Activated CD4-positive, alpha-beta T cell treated with anti-CD3 and anti-CD28 coated beads, Interleukin-2, amount 10 ng/mL, durations not matched to agents 24 days and 14 days (primary cell): Measurements from ENCODE around the gene USP5. TPM values are rescaled to one million over a fixed set of nuclear protein-coding genes. Genes with fewer than 3 reads are reported as not detected.
"Not testable (repeated sequence)": the region's sequence is repeated elsewhere in the genome, so short reads cannot be mapped to it uniquely, and the experiment has no call there.

Source experiments
- DNase-seq: peaks from one replicate; pipeline ENCODE4 v3.0.0; 2022
- H3K27ac Mint-ChIP-seq: one replicate; pipeline ENCODE4 v1.8.0; 2022; ENCODE audit warnings: mild to moderate bottlenecking, mixed read lengths
- H3K27me3 Mint-ChIP-seq: one replicate; pipeline ENCODE4 v1.8.0; 2022; ENCODE audit warnings: mixed read lengths
- H3K36me3 Mint-ChIP-seq: one replicate; pipeline ENCODE4 v1.8.0; 2022; ENCODE audit warnings: low read depth, mild to moderate bottlenecking, mixed read lengths
- H3K4me1 Mint-ChIP-seq: one replicate; pipeline ENCODE4 v1.8.0; 2021; ENCODE audit warnings: mixed read lengths
- H3K4me3 Mint-ChIP-seq: one replicate; pipeline ENCODE4 v1.8.0; 2022; ENCODE audit warnings: mild to moderate bottlenecking, moderate library complexity, mixed read lengths
- H3K9me3 Mint-ChIP-seq: one replicate; pipeline ENCODE4 v1.8.0; 2021; ENCODE audit warnings: mixed read lengths
- intact Hi-C: fragments of 100-400 bp; cut with micrococcal nuclease; formaldehyde crosslinking; loops from one replicate; pipeline ENCODE4 v1.15.1; 2023
- total RNA-seq: library from RNA; stranded (reverse); gene quantifications from 2 replicates; pipeline ENCODE4 v1.2.3, GENCODE V29; 2022

Gene USP5
- total RNA-seq, 1 donor from 2014 or later: 121 TPM

- H3K27ac Mint-ChIP-seq, intact Hi-C loops, DNase-seq, H3K4me3 Mint-ChIP-seq, H3K27me3 Mint-ChIP-seq, H3K9me3 Mint-ChIP-seq: not testable (repeated sequence)
- H3K4me1 Mint-ChIP-seq: peaks cover 11% of the 10 kb centered on the region
- peaks cover 27% of the 10 kb centered on the region for H3K36me3 Mint-ChIP-seq
Observed at GRCh38 chr12:6886206-6886999, 34.5 kb downstream of the USP5 start.

GRCh38 chr12:6887460-6887859, 35.5 kb downstream of the USP5 start:
- DNase-seq: no peak
- H3K36me3 Mint-ChIP-seq: peaks cover 23% of the 10 kb centered on the region
- intact Hi-C loops: no loop called here
- no peak overlapping the region for H3K4me3 Mint-ChIP-seq
- H3K27me3 Mint-ChIP-seq: no peaks in the 10 kb centered on the region
- peaks cover 19% of the 10 kb centered on the region for H3K4me1 Mint-ChIP-seq
- H3K27ac Mint-ChIP-seq: no peak overlapping the region
- H3K9me3 Mint-ChIP-seq: no peaks in the 10 kb centered on the region

DNA sequence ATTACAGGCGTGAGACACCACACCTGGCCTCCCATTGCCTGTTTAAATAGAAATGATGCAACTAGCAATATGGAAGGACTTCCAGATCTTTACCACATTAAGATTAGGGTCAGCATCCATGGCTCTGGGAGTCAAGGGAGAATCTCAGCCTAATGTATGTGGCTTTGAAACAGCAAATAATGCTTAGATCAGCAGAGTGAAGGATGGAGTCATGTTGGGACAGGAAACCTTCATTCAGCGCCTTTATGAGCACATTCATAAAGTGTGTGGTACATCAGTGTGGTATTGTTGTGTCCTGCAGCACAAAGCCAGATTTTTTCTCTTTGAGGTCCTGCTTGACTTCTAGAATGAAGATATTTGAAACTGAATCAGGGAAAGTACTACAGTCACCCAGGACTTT, 36.4 kb downstream of the USP5 start:
- Mint-ChIP-seq H3K36me3 (peaks cover 20% of the 10 kb centered on the region), H3K4me3 (no peak overlapping the region), H3K9me3 (no peaks in the 10 kb centered on the region), H3K4me1 (peaks cover 21% of the 10 kb centered on the region), H3K27ac (peak overlapping the region; percentile 36), H3K27me3 (no peaks in the 10 kb centered on the region)
- intact Hi-C loops: no loop called here
- DNase-seq: no peak

DNA sequence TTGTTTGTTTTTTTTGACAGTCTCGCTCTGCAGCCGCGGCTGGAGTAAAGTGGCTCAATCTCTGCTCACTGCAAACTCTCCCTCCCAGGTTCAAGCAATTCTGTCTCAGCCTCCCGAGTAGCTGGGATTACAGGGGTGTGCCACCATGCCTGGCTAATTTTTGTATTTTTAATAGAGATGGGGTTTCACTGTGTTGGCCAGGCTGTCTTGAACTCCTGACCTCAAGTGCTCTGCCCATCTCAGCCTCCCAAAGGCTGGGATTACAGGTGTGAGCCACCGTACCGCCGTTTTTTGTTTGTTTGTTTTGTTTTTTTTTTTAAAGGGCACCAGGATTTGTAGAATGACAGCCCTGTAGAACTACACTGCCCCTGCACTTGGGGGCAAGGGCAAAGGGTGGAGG, 36.8 kb downstream of the USP5 start:
- H3K27ac Mint-ChIP-seq: not testable (repeated sequence)
- peaks cover 20% of the 10 kb centered on the region for H3K36me3 Mint-ChIP-seq

GRCh38 chr12:6889775-6890573, 38.0 kb downstream of the USP5 start:
- intact Hi-C loops: loop anchor here (2.0 kb wide), 2 partner anchors 55 to 81 kb away; partner anchors contain the start of genes C12orf57, EMG1 and PHB2
- peaks cover 12% of the 10 kb centered on the region for H3K36me3 Mint-ChIP-seq
- peak overlapping the region; percentile 97 for H3K27ac Mint-ChIP-seq
- H3K9me3 Mint-ChIP-seq, H3K27me3 Mint-ChIP-seq, DNase-seq: not testable (repeated sequence)
- peak overlapping the region; percentile 83 for H3K4me3 Mint-ChIP-seq
- peaks cover 21% of the 10 kb centered on the region for H3K4me1 Mint-ChIP-seq

More for the DNA sequence above, 36.8 kb downstream of the USP5 start:
- H3K9me3 Mint-ChIP-seq, DNase-seq, H3K27me3 Mint-ChIP-seq, H3K4me3 Mint-ChIP-seq, intact Hi-C loops: not testable (repeated sequence)
- H3K4me1 Mint-ChIP-seq: peaks cover 21% of the 10 kb centered on the region

GRCh38 chr12:6890789-6891645, 39.1 kb downstream of the USP5 start:
- H3K4me1 Mint-ChIP-seq: peaks cover 21% of the 10 kb centered on the region
- peak; percentile 100 for DNase-seq
- no peaks in the 10 kb centered on the region for H3K27me3 Mint-ChIP-seq
- peaks cover 10% of the 10 kb centered on the region for H3K36me3 Mint-ChIP-seq
- intact Hi-C loops: loop anchor here (1.0 to 2.0 kb wide), 6 partner anchors 13 to 80 kb away; partner anchors contain the start of genes C12orf57, EMG1, ENO2 and LRRC23
- H3K4me3 Mint-ChIP-seq: peak overlapping the region; percentile 83
- H3K27ac Mint-ChIP-seq: peak overlapping the region; percentile 97
- no peaks in the 10 kb centered on the region for H3K9me3 Mint-ChIP-seq

DNA sequence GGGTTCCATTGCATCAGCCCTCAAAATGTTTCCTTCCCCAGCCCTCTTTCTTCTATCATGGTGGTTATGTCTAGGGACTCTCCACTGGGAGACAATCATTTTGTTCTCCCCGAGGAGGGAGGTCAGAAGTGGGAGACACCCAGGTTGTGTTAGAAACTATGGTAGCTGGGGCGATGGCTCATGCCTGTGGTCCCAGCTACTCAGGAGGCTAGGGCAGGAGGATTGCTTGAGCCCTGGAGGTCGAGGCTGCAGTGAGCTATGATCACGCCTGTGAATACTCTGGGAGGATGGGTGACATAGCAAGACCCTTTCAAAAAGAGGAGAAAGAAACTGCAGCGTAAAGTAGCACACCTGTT, 39.7 kb downstream of the USP5 start:
- intact Hi-C loops: loop anchor here (1.0 to 2.0 kb wide), 6 partner anchors 13 to 79 kb away; partner anchors contain the start of genes C12orf57, EMG1, ENO2 and LRRC23

GRCh38 chr12:6892683-6893082, 40.7 kb downstream of the USP5 start:
- DNase-seq, H3K9me3 Mint-ChIP-seq, H3K36me3 Mint-ChIP-seq, intact Hi-C loops, H3K27me3 Mint-ChIP-seq: not testable (repeated sequence)
- Mint-ChIP-seq H3K27ac (peak overlapping the region; percentile 64), H3K4me1 (peaks cover 21% of the 10 kb centered on the region), H3K4me3 (peak overlapping the region; percentile 83)

More for the DNA sequence above, 39.7 kb downstream of the USP5 start:
- no peak for DNase-seq
- peak overlapping the region; percentile 97 for H3K27ac Mint-ChIP-seq
- H3K4me3 Mint-ChIP-seq: peak overlapping the region; percentile 83
- H3K27me3 Mint-ChIP-seq: no peaks in the 10 kb centered on the region
- H3K36me3 Mint-ChIP-seq: peaks cover 10% of the 10 kb centered on the region
- H3K9me3 Mint-ChIP-seq: no peaks in the 10 kb centered on the region
- H3K4me1 Mint-ChIP-seq: peaks cover 21% of the 10 kb centered on the region

DNA sequence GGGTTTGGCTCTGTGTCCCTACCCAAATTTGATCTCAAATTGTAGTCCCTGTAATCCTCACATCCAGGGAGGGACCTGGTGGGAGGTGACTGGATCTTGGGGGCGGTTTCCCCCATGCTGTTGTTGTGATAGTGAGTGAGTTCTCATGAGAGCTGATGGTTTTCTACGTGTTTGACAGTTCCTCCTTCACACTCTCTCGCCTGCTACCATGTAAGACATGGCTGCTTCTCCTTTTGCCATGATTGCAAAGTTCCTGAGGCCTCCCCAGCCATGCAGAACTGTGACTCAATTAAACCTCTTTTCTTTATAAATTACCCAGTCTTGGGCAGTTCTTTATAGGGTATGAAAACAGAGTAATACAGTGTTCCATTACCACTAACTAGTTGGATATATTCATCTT, 42.4 kb downstream of the USP5 start:
- no peak for DNase-seq
- H3K27me3 Mint-ChIP-seq: no peaks in the 10 kb centered on the region
- intact Hi-C loops: no loop called here

GRCh38 chr12:6896846-6897435, 45.0 kb downstream of the USP5 start:
- Mint-ChIP-seq H3K9me3 (no peaks in the 10 kb centered on the region), H3K4me1 (peaks cover 14% of the 10 kb centered on the region), H3K4me3 (no peak overlapping the region), H3K27me3 (no peaks in the 10 kb centered on the region), H3K27ac (no peak overlapping the region), H3K36me3 (no peaks in the 10 kb centered on the region)
- intact Hi-C loops: no loop called here
- DNase-seq: no peak

More for the DNA sequence above, 42.4 kb downstream of the USP5 start:
- Mint-ChIP-seq H3K36me3 (peaks cover 5% of the 10 kb centered on the region), H3K4me3 (no peak overlapping the region), H3K27ac (no peak overlapping the region), H3K4me1 (peaks cover 18% of the 10 kb centered on the region), H3K9me3 (no peaks in the 10 kb centered on the region)

DNA sequence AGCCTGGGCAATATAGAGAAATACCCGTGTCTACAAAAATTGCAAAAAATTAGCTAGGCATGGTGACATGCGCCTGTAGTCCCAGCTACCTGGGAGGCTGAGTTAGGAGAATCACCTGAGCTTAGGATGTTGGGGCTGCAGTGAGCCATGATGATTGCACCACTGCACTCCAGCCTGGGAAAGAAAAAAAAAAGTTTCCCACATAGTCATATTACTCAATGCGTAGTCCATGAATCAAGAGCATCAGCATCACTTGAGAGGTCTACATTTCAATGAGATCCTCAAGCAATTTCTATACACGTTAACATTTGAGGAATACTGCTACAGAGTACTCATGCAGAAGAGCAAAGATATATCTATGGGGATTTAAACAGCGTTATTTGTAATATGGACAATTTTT, 47.5 kb downstream of the USP5 start:
- Mint-ChIP-seq H3K9me3 (no peaks in the 10 kb centered on the region), H3K36me3 (no peaks in the 10 kb centered on the region), H3K27me3 (no peaks in the 10 kb centered on the region), H3K27ac (no peak overlapping the region), H3K4me3 (no peak overlapping the region), H3K4me1 (peaks cover 8% of the 10 kb centered on the region)
- no peak for DNase-seq
- intact Hi-C loops: no loop called here

DNA sequence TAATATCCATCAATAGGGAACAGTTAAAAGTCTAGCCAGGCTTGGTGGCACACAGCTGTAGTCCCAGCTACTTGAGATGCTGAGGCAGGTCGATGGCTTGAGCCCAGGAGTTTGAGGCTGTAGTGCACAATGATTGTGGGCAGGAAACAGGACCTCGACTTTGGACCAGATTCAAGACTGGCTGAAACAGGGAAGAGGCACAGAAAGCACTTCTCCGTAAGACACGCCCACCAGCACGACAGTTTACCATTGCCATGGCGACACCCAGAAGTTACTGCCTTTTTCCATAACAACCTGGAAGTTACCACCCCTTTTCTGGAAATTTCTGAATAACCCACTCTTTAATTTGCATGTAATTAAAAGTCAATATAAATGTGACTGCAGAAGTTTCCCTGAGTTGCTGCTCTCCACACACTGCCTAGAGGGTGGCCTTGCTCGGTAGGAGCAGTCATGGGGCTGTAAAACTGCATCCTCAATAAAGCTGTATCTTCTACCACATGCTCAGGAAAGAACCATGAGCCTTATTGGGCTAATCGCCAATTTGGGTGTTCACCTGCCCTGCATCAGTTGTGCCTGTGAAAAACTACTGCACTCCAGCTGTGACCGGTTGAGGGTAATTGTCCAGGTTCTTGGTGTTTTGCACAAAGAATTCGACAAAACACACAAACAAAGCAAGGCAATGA, 48.0 kb downstream of the USP5 start:
- no peaks in the 10 kb centered on the region for H3K27me3 Mint-ChIP-seq
- H3K4me1 Mint-ChIP-seq: peaks cover 8% of the 10 kb centered on the region
- peak; percentile 71 for DNase-seq
- no peak overlapping the region for H3K4me3 Mint-ChIP-seq
- no peak overlapping the region for H3K27ac Mint-ChIP-seq
- intact Hi-C loops: no loop called here
- no peaks in the 10 kb centered on the region for H3K9me3 Mint-ChIP-seq
- no peaks in the 10 kb centered on the region for H3K36me3 Mint-ChIP-seq

GRCh38 chr12:6902448-6902847, 50.5 kb downstream of the USP5 start:
- no peaks in the 10 kb centered on the region for H3K36me3 Mint-ChIP-seq

More at GRCh38 chr12:6902448-6902847, 50.5 kb downstream of the USP5 start:
- DNase-seq: no peak
- peaks cover 8% of the 10 kb centered on the region for H3K4me1 Mint-ChIP-seq
- H3K27ac Mint-ChIP-seq: no peak overlapping the region
- no peaks in the 10 kb centered on the region for H3K9me3 Mint-ChIP-seq
- H3K4me3 Mint-ChIP-seq: no peak overlapping the region
- no peaks in the 10 kb centered on the region for H3K27me3 Mint-ChIP-seq
- intact Hi-C loops: no loop called here
